HCT116 (cell line): Measurements from ENCODE around the gene TMCC3.

Source experiments
- EGR1 ChIP-seq: IDR thresholded peaks from 2 replicates; pipeline ENCODE4 v1.6.1; 2012; ENCODE audit warnings: low read depth
- EZH2 ChIP-seq: fragments of 200-600 bp; sonication (generic); IDR thresholded peaks from 2 replicates; pipeline ENCODE4 v1.6.1; 2017; ENCODE audit warnings: antibody characterized with exemption, mixed run types
- FOSL1 ChIP-seq: IDR thresholded peaks from 2 replicates; pipeline ENCODE4 v1.6.1; 2012; ENCODE audit warnings: low read depth
- JUND ChIP-seq: IDR thresholded peaks from 2 replicates; pipeline ENCODE4 v1.6.1; 2012
- POLR2A ChIP-seq: IDR thresholded peaks from 2 replicates; pipeline ENCODE4 v1.7.0; 2011; ENCODE audit warnings: borderline replicate concordance; ENCODE audit not compliant: insufficient read depth, insufficient read length; ENCODE audit errors: extremely low read depth
- POLR2AphosphoS5 ChIP-seq: IDR thresholded peaks from 2 replicates; pipeline ENCODE4 v1.6.1; 2011; ENCODE audit warnings: mild to moderate bottlenecking, low read depth, low read length, moderate library complexity
- RAD21 ChIP-seq: IDR thresholded peaks from 2 replicates; pipeline ENCODE4 v1.6.1; 2012; ENCODE audit warnings: low read depth, mild to moderate bottlenecking
- SP1 ChIP-seq: IDR thresholded peaks from 2 replicates; pipeline ENCODE4 v1.6.1; 2012; ENCODE audit warnings: low read depth
- TCF7L2 ChIP-seq: IDR thresholded peaks from 2 replicates; pipeline ENCODE4 v1.7.0; 2011; ENCODE audit warnings: borderline replicate concordance, inconsistent platforms; ENCODE audit not compliant: insufficient read depth, insufficient read length; ENCODE audit errors: extremely low read depth
- YY1 ChIP-seq: IDR thresholded peaks from 2 replicates; pipeline ENCODE4 v1.6.1; 2011; ENCODE audit warnings: low read length, low read depth, moderate library complexity, mild to moderate bottlenecking; ENCODE audit not compliant: insufficient replicate concordance; ENCODE audit errors: extremely low read depth
- ZNF274 ChIP-seq: fragments of 200-500 bp; sonication (Bioruptor generic); IDR thresholded peaks from 2 replicates; pipeline ENCODE4 v1.6.1; 2014; ENCODE audit warnings: mild to moderate bottlenecking, low read depth, low read length, inconsistent platforms
- TF ChIP-seq, protein P1 (sequence below), 3 experiments: fragments of 200-600 bp in 1 of 3; sonication (generic) in 1 of 3; IDR thresholded peaks in 2 of 3; conservative IDR thresholded peaks in 1 of 3; 2 replicates each; pipeline ENCODE4 v1.5.1; 2012 to 2017; ENCODE audit warnings: low read depth in 2 of 3, low read length in 2 of 3, antibody characterized with exemption in 1 of 3, borderline replicate concordance in 1 of 3, control low read depth in 1 of 3, mild to moderate bottlenecking in 1 of 3, mixed read lengths in 1 of 3, mixed run types in 1 of 3, moderate library complexity in 1 of 3; ENCODE audit not compliant: insufficient read depth in 1 of 3
- TF ChIP-seq, protein P2 (sequence below): IDR thresholded peaks from 2 replicates; pipeline ENCODE4 v1.6.1; 2012

DNA sequence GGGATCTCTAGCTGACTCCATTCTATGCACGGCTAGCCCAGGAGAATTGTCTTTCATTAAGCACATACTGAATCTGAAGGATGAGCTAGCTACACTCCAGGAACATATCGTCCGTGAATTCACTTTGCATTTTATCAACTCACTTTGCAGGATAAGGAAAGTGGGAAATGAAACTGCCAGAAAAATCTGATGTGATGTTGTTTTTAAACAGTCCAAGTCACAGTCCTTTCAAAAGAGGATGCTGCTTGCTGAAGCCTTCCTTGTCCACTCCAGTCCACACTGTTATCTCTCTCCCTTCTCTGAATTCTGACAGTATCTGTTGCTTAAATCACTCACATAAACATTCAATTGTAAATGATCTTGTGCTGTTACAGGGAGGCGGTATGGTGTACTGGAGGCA, 12.7 kb upstream of the TMCC3 start:
- TF ChIP-seq EZH2 (no peak), POLR2A (no peak), JUND (no peak), EGR1 (no peak), TCF7L2 (no peak), POLR2AphosphoS5 (no peak), FOSL1 (no peak), SP1 (no peak), ZNF274 (no peak), YY1 (no peak), RAD21 (no peak)
- TF ChIP-seq, protein P1, sequence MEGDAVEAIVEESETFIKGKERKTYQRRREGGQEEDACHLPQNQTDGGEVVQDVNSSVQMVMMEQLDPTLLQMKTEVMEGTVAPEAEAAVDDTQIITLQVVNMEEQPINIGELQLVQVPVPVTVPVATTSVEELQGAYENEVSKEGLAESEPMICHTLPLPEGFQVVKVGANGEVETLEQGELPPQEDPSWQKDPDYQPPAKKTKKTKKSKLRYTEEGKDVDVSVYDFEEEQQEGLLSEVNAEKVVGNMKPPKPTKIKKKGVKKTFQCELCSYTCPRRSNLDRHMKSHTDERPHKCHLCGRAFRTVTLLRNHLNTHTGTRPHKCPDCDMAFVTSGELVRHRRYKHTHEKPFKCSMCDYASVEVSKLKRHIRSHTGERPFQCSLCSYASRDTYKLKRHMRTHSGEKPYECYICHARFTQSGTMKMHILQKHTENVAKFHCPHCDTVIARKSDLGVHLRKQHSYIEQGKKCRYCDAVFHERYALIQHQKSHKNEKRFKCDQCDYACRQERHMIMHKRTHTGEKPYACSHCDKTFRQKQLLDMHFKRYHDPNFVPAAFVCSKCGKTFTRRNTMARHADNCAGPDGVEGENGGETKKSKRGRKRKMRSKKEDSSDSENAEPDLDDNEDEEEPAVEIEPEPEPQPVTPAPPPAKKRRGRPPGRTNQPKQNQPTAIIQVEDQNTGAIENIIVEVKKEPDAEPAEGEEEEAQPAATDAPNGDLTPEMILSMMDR (IDR thresholded peaks at IDR 0.05 in 2 of 3, conservative IDR thresholded peaks at IDR 0.05 in 1 of 3; ENCODE audit: borderline replicate concordance in 1 of 3, insufficient read depth in 1 of 3, low read depth in 2 of 3, low read length in 2 of 3): no peak
- TF ChIP-seq, protein P2, sequence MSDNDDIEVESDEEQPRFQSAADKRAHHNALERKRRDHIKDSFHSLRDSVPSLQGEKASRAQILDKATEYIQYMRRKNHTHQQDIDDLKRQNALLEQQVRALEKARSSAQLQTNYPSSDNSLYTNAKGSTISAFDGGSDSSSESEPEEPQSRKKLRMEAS: no peak
